Ammon's horn (tissue), 1 donor: ENCODE measurements around the gene RPS19BP1.

Experiments used
- DNase-seq: peaks from one replicate; pipeline ENCODE4 v3.0.0-alpha.2; 2016; ENCODE audit warnings: low spot score

RPS19BP1 gene

GRCh38 chr22:39559456-39560105 is 27.0 kb upstream of the RPS19BP1 start:
- DNase-seq, result no peak

- no peak for DNase-seq
These were observed 26.4 kb upstream of the RPS19BP1 start for GRCh38 chr22:39558950-39559349.

- no peak for DNase-seq
These were observed 25.7 kb upstream of the RPS19BP1 start for GRCh38 chr22:39558254-39558727.

- DNase-seq, result peak; percentile 69
These were observed 24.7 kb upstream of the RPS19BP1 start for GRCh38 chr22:39556970-39557841.

GRCh38 chr22:39554151-39554550 is 21.6 kb upstream of the RPS19BP1 start:
- DNase-seq, result no peak

- no peak for DNase-seq
These were observed 20.9 kb upstream of the RPS19BP1 start for GRCh38 chr22:39553429-39553828.

GRCh38 chr22:39547587-39547947 is 15.0 kb upstream of the RPS19BP1 start:
- DNase-seq, result no peak

- DNase-seq, result peak; percentile 66
These were observed 14.5 kb upstream of the RPS19BP1 start for GRCh38 chr22:39546889-39547586.

GRCh38 chr22:39545386-39546365 is 13.1 kb upstream of the RPS19BP1 start:
- no peak for DNase-seq

GRCh38 chr22:39543095-39543494 is 10.5 kb upstream of the RPS19BP1 start:
- DNase-seq, result no peak

GRCh38 chr22:39537975-39538374 is 5.4 kb upstream of the RPS19BP1 start:
- no peak for DNase-seq

GRCh38 chr22:39536711-39537110 is 4.2 kb upstream of the RPS19BP1 start:
- DNase-seq, result no peak

- no peak for DNase-seq
These were observed 3.4 kb upstream of the RPS19BP1 start for GRCh38 chr22:39535831-39536449.

- no peak for DNase-seq
These were observed 2.8 kb upstream of the RPS19BP1 start for GRCh38 chr22:39535357-39535725.

- DNase-seq, result peak; percentile 79
These were observed 2.2 kb upstream of the RPS19BP1 start for GRCh38 chr22:39534591-39535356.

GRCh38 chr22:39534092-39534506 is 1.6 kb upstream of the RPS19BP1 start:
- DNase-seq, result no peak

- DNase-seq, result no peak
These were observed 1.7 kb downstream of the RPS19BP1 start for GRCh38 chr22:39530692-39531331.

- DNase-seq, result no peak
These were observed 2.4 kb downstream of the RPS19BP1 start for GRCh38 chr22:39530116-39530515.

GRCh38 chr22:39529487-39529851 is 3.1 kb downstream of the RPS19BP1 start:
- DNase-seq, result no peak
